HCEC 1CT (cell line): Measurements from ENCODE around the gene WNK1.
"Not testable (repeated sequence)": the region's sequence is repeated elsewhere in the genome, so short reads cannot be mapped to it uniquely, and the experiment has no call there.

Experiments used
- DNase-seq: peaks from one replicate; pipeline ENCODE4 v3.0.0-alpha.2; 2017

WNK1 gene

DNA sequence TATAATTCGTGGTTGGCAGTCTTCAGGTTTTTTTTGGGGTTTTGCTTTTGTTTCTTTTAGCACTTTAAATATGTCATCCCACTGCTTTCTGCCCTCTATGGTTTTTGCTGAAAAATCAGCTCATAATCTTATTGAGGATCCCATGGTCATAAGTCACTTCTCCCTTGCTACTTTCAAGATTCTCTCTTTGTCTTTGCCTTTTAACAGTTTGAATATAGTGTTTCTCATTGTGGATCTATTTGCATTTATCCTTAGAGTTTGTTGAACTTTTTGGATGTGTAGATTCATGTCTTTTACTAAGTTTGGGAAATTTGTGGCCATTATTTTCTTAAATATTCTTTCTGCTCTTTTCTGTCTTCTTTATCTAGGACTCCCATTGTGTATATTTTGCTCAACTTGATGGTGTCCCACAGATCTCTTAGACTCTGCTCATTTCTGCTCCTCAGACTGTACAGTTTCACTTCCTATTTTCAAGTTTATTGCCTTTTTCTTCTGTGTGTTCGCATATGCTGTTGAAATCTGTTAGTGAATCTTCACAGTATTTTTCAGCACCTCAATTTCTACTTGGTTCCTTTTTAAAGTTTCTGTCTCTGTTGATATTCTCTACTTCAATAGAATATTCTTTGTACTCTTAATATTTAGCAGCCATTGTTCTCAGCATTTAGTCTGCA lies 70.8 kb downstream of the WNK1 start:
- no peak for DNase-seq

DNA sequence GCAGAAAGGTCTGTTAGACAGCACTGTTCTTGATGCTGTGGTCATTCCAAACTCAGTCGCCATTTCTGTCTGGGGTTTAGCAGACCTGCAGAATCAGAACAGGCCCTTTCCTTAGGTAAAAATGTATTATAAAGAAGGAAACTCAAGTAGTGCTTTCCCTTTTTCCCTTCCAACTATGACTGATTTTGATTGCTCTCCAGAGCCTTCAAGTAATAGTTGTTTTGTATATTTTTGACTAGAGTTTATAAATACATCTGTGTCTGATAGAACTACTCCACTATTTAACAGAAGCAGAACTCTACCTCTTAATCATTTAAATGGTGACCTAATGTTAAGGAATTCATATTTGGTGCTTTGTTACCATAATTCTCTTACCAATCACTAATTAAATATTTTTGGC lies 74.0 kb downstream of the WNK1 start:
- DNase-seq = no peak

DNA sequence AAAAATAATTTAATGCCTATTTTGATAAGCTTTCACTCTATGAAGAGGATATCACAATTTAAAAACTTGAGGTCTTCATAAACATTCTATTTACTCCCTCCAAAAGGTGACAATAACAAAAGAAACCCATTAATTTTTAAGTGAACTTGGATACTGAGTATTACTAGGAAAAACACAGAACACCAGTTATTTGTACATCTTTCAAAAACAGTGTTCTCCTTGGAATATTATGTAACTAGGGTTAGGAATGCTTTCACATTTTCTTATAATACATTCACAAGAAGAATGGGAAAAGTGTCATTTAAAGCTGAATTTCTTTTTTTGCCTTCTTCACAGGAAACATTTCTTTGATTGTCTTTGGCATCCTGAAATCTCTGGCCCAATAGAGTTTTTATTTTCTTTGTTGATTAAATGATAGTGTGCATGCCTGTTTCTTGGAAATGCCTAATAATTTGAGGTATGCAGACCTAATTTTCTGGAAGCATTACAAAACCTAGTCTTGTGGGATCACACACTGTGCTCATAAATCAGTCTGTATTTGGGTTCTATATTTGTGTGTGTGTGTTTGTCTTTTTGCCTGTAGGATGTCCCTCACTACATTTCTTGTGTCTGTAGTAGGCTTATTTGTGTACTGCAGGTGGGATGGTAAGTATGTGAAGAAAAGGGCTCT lies 76.5 kb downstream of the WNK1 start:
- no peak for DNase-seq

DNA sequence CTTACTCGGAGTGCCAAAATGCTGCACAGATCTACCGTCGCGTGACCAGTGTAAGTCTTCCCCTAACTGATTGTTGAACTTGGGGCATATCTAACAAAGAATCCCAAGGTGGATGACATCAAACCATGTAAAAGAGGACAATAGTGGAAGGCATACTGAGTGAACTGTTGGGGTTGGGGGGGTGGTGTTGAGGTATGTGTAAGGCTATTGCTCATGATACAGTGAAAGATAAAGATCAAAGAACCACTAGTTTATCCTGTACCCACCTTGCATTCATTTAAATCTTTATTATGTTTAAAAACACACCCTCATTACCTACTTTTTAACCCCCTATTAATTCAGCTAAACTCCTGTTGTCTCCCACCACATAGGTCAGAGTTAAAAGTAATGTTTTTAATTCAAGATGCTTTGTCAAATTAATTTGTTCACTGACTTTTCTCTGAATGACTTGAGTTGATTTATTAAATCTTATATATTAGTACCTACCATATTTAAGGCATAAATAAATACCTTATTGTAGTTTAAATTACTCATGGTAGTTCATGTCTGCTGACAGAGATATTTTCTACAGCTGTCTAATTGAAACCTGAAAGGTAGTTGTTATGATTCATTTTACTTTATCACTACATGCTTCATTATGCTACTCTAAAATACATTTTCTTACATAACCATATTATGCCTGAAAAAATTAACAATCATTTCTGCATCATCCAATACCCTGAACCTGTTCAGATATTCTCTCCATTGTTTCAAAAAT lies 77.9 kb downstream of the WNK1 start:
- no peak for DNase-seq

DNA sequence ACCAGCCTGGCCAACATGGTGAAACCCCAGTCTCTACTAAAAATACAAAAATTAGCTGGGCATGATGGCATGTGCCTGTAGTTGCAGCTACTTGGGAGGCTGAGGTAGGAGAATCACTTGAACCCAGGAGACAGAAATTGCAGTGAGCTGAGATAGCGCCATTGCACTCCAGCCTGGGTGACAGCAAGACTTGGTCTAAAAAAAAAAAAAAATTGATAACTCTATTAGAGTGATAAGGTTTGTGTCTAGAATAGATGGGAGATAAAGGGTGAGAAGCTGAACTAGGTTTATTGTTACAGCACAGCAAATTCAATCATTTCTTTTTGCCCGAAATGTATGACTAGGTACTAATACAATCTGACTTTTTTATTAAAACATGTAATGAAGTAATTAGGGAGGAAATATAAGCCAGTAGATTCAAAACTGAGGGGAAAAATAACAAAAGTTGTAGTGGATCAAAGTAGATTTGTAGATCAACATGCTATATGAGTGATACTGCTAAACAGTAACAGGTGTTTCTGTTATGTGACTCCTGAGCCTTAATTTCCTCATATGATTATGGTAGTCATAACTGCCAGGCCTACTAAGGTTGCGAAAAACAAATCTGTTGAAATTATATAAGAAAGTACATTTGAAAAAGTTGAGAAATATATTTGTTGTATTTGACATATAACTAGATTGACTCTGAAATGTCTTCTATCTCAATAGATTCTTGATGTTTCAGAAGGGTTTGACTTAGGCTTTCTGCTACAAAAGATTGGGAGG lies 83.6 kb downstream of the WNK1 start:
- peak; percentile 28 for DNase-seq

DNA sequence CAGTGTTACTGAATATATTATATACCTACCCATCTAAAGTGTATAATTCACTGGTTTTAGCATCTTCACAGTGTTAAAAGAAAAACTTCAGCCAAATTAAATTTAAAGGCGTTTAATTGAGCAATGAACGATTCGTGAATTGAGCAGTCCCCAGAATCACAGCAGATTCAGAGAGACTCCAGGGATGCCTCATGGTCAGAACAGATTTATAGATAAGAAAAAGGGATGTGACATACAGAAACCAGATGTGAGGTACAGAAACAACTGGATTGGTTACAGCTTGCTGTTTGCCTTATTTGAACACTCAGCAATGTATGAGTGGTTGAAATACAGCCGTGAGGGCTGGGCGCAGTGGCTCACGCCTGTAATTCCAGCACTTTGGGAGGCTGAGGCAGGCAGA lies 84.6 kb downstream of the WNK1 start:
- DNase-seq = no peak

DNA sequence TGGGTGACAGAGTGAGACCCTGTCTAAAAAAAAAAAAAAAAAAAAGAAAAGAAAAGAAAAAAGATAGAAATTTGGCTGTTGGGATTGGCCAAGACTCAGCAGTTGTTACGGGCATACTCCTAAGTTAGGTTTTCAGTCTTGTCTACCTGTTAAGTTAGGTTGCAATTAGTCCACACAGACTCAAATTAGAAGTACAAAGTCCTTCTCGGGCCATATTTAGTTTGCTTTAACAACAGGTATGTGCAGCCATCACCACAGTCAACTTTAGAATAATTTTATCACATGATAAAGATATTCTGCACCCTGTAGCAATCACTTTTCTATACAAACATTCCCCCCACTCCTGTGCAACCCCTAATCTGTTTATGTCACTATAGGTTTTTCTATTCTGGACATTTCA lies 85.2 kb downstream of the WNK1 start:
- no peak for DNase-seq

DNA sequence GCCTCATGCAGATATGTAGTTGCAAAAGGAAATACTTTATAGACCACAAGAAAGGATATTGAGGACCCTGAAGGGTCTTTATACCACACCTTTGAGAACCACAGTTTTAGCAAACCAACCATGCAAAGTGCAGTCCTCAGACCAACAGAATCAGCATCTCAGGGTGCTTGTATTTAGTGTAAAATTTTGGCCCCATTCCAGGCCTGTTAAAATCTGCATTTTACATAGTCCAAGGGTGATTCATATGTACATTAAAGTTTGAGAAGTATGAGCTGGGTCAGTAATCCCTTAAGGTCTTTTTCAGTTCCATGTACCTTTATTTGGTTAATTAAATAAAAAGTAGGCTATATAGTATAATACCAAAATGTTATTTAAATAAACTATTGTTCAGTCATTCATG lies 91.2 kb downstream of the WNK1 start:
- DNase-seq = peak; percentile 49

DNA sequence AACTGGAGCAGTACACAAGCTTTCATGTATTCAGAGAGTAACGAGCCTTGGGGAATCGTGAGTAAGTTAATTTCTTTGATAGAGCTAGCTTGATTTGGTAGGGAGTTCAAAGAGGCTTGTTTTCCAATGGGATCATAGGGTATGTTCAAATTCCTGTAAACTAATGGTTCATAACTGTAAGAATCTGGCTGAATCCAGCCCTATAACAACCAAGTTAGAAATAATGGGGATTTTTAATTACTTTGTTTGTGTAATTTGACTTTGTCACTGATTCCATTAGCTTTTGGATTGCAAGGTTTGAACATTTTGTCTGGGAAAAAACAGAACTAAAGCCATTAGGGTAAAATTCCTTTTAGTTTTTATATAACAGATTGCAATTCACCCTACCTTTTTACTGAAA lies 94.0 kb downstream of the WNK1 start:
- no peak for DNase-seq

DNA sequence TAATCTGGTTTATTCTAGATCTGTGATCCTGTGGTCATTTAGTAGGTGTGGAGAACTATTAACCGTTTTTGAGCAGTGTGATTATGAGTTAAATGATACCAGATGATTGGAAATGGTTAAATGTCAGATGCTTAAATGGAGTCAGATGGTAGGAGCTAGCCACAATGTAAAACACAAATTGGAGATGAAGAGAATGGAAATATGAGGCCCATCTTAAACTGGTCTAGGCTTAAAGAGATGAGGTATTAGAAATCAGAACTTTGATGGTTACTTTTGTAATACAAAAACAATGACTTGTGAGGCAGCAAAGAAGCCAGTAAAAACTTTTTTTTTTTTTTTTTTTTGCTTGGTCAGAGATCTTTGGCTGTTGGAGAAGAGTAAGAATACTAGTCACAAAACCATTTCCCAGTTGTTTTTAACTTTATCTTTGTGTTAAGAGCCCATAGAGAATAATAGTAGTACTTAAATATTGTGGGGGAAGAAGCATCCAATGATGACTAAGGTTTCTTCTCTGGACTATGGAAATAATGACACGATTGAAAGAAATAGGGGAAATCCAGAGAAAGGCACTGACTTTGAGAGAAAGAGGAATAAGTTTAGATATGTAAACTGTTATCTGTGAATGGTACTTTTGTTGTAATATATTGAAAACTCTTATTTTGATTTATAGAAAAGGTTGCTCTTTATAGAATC lies 95.9 kb downstream of the WNK1 start:
- DNase-seq = no peak

DNA sequence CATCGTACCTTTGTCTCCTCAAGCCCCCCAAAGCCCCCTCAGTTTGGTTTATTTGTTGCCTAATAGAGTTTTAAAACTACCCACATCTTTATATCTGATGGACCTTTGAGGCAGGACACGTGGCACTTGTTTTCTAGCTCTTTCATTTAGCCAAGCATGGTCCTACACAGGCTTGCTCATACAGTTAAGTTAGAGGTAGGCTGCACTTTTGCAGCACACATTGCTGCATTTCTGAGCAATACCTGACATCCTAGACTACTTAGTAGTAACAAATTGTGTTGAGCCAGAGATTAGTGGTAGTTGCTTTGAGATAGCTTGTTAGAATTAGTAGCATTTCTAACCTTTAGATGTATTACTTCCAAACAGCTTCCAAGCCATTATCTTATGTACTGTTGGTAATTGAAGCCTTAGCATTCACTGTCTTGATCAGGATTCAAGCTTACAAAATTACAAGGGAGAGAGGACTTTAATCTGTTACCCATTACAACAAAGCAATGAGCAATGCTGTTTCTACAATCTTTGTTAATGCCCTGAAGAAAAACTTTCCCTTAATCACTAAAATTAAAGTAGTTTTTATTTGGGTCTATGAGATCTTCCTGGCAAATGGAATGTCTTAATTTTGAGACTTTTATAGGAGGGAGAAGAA lies 96.6 kb downstream of the WNK1 start:
- DNase-seq = no peak

DNA sequence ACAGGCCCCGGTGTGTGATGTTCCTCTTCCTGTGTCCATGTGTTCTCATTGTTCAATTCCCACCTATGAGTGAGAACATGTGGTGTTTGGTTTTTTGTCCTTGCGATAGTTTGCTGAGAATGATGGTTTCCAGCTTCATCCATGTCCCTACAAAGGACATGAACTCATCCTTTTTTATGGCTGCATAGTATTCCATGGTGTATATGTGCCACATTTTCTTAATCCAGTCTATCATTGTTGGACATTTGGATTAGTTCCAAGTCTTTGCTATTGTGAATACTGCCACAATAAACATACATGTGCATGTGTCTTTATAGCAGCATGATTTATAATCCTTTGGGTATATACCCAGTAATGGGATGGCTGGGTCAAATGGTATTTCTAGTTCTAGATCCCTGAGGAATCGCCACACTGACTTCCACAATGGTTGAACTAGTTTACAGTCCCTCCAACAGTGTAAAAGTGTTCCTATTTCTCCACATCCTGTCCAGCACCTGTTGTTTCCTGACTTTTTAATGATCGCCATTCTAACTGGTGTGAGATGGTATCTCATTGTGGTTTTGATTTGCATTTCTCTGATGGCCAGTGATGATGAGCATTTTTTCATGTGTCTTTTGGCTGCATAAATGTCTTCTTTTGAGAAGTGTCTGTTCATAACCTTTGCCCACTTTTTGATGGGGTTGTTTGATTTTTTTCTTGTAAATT lies 97.5 kb downstream of the WNK1 start:
- DNase-seq = not testable (repeated sequence)

DNA sequence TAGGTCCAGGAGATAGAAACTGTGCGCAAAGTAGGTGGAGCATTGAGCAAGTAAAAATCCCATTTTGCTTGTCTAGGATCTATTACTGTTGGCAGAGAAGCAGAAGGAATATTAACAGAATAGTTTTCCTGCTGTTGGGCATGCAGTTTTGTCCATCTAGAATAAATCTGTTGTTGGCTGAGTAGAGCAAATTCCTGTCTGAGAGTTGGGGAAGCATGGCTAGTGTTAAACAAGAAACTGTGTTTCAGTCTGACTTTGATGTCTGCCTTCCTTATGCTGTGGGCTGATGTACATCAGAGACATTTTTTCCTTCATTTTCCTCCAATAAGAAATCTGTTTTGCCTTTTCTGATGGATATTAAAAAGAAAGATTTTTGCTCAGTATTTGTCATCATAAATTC lies 99.0 kb downstream of the WNK1 start:
- DNase-seq = peak; percentile 8

DNA sequence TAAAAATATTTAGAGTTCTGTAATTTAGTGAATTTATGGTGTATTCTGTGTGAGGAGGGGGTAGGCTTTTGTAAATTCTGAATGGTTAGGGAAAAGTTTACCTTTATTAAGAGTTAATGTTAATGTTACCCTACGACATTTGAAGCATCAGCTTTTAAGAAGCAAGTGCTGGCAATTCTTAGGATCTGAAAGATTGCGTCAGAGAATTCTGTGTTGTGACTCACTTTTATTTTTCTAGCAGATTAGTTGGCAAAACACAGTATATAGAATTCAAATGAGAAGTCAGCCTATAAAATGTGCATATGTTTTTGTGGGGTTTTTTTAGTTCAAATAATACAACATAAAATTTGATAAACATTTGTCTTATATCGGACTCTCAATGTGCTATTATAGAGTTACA lies 99.5 kb downstream of the WNK1 start:
- peak; percentile 74 for DNase-seq

DNA sequence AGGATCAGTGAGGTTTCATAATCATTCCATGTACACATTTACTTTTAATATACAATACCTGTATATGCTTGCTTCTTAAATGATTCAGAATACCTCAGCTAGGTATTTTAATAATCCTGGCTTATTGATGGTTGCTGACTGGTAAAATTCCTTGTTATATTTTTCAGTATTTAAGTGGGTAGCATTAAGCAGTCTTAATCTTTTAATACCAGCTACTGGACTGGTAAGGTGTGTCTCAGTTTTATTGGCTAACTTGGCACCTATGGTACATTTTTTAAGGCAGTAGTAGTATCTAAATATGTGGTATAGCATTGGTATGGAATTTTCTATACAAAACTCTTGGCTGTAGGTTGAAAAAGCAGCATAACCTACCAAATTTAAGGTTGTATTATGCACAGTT lies 100.5 kb downstream of the WNK1 start:
- no peak for DNase-seq

DNA sequence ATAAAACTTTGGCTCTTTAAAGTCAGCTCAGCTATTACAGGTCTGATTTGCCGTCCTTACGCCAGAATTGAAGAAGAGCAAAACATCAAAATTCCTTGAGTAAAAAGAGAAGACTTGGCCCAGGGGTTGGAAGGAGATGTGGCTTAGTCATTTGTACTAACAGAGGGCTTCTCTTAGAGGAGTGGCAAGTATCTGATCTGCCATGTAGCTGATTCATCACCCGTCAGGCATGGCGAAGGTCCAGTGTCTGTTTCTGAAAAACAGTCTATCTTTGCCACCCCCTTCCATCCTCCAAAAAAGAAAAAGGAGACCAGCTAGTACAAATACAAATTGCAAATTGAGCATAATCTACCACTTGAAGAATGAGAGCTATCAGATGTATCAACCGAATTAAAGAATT lies 105.2 kb downstream of the WNK1 start:
- peak; percentile 85 for DNase-seq

DNA sequence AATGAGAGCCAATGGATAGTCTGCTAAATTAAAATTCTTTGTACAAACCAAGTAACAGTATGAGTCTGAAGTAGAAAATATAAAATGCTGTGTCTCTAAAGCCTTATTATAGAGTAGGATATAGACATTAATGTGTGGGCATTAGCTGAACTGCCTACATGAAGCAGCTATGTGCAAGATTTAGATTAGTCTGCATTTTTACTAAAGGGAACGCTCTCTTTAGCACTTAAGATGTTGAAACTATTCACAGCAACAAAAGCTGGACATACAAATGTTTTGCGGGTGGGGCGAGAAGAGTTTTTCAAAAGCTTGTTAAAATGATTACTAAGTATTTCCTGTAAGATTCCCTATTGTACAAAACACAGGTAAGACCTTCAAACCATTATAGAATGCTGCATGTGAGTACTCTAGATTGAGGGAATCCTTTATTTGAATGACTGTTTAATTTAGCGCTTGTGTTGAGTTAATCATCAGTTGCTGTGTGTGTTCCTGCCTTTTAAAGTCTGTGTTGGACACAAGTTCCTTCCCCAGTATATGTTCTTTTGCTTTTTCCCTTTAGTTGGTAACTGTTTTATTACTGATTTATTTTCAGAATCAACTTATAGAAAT lies 110.0 kb downstream of the WNK1 start:
- DNase-seq = no peak

DNA sequence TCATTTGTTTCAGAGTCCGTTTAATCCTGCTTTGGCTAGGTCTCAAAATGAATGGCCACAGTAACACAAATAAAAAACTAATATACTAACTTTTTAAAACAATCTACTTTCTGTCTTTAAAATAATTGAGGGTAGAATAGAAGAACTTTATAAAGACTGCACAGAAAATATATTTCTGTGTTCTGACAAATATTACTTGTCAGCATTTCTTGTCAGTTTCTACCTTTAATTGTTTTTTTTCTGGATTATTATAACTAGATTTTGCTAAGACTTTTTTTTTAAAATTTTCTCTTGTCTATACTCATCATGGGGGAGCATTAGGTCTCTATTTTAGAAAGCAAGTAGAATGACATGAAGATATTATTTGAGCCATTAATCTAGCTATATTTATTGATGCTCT lies 110.9 kb downstream of the WNK1 start:
- DNase-seq = no peak

DNA sequence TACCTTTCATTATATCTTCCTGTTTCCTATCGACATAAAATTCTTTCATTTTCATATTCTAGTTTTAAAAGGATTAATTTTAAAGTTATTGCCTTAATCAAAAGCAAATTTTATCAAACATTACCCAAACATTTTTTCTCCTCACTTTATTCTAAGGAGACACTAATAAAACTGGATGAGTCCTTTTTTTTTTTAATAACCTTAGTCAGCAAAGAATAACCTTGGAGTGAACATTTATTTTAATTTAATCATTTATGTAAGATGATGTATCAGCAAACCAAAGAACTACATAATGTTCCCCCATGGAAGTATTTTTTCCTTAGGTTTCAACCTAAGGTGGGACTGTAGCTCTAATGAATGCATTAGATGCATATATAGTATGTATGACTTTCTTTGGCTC lies 113.2 kb downstream of the WNK1 start:
- no peak for DNase-seq

DNA sequence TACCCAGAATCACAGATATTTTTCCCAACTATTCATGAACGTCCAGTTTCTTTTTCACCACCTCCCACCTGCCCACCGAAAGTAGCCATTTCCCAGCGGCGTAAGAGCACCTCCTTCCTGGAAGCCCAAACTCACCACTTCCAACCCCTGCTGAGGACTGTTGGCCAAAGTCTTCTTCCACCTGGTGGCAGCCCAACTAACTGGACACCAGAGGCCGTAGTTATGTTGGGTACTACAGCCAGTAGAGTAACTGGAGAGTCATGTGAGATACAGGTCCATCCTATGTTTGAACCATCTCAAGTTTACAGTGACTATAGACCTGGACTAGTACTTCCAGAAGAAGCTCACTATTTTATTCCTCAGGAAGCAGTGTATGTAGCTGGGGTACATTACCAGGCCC lies 115.5 kb downstream of the WNK1 start:
- DNase-seq = no peak

DNA sequence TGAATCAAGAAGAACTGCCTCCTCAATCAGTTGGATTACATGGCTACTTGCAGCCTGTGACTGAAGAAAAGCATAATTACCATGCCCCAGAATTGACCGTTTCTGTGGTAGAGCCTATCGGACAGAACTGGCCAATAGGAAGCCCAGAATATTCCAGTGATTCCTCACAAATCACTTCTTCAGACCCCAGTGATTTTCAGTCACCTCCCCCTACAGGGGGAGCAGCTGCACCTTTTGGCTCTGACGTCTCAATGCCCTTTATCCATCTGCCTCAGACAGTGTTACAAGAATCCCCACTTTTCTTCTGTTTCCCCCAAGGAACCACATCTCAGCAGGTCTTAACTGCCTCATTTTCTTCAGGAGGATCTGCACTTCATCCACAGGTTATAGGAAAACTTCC lies 116.3 kb downstream of the WNK1 start:
- no peak for DNase-seq
